Keratinocyte (primary cell): Measurements from ENCODE around the gene SERPINA1. TPM values are rescaled to one million over a fixed set of nuclear protein-coding genes. Genes with fewer than 3 reads are reported as not detected.

Experiments
- DNase-seq: peaks from one replicate; pipeline ENCODE4 v3.0.0-alpha.2; 2011; ENCODE audit warnings: low read depth, missing footprints, low spot score
- FAIRE-seq: peaks from 2 replicates; lab custom pipeline; 2011; peaks lifted over from hg19 to GRCh38; lab: Jason Lieb, UNC
- H2AFZ ChIP-seq: 2 replicates; pipeline ENCODE4 v1.6.0; 2012; ENCODE audit warnings: low read length, control low read depth, inconsistent platforms; ENCODE audit not compliant: control insufficient read depth
- H3K27ac ChIP-seq: 2 replicates; pipeline ENCODE4 v1.5.1; 2011; ENCODE audit warnings: low read length; ENCODE audit not compliant: control insufficient read depth, insufficient read depth
- H3K27me3 ChIP-seq: 3 replicates; pipeline ENCODE4 v1.6.0; 2011; ENCODE audit warnings: low read length; ENCODE audit not compliant: control insufficient read depth, insufficient read depth; ENCODE audit errors: extremely low read depth
- H3K36me3 ChIP-seq, 2 experiments: 2 replicates in 1 of 2; 3 replicates in 1 of 2; pipeline ENCODE4 v1.5.1; 2011; ENCODE audit warnings: low read length in 2 of 2, mild to moderate bottlenecking in 1 of 2; ENCODE audit not compliant: control insufficient read depth in 2 of 2, insufficient read depth in 2 of 2; ENCODE audit errors: extremely low read depth in 1 of 2
- H3K4me1 ChIP-seq: 3 replicates; pipeline ENCODE4 v1.5.1; 2011; ENCODE audit warnings: low read length; ENCODE audit not compliant: control insufficient read depth, insufficient read depth; ENCODE audit errors: extremely low read depth
- H3K4me2 ChIP-seq: 3 replicates; pipeline ENCODE4 v1.6.0; 2011; ENCODE audit warnings: low read depth, low read length; ENCODE audit not compliant: control insufficient read depth, insufficient read depth; ENCODE audit errors: extremely low read depth
- H3K4me3 ChIP-seq, 3 experiments: fragments of 200-600 bp in 1 of 3; sonication (generic) in 1 of 3; 2 replicates in 2 of 3; 3 replicates in 1 of 3; pipeline ENCODE4 v1.5.1; 2011 to 2016; ENCODE audit warnings: low read length in 3 of 3, mild to moderate bottlenecking in 3 of 3, control low read depth in 2 of 3, inconsistent platforms in 1 of 3, low read depth in 1 of 3, mixed read lengths in 1 of 3, mixed run types in 1 of 3, moderate library complexity in 1 of 3; ENCODE audit not compliant: control insufficient read depth in 2 of 3, insufficient read depth in 2 of 3; ENCODE audit errors: extremely low read depth in 1 of 3
- H3K79me2 ChIP-seq: 2 replicates; pipeline ENCODE4 v1.6.0; 2012; ENCODE audit warnings: low read length; ENCODE audit not compliant: control insufficient read depth, insufficient read depth
- H3K9ac ChIP-seq: 3 replicates; pipeline ENCODE4 v1.6.0; 2011; ENCODE audit warnings: low read length; ENCODE audit not compliant: control insufficient read depth, insufficient read depth; ENCODE audit errors: extremely low read depth
- H3K9me1 ChIP-seq: 3 replicates; pipeline ENCODE4 v1.6.0; 2011; ENCODE audit warnings: low read length; ENCODE audit not compliant: control insufficient read depth, insufficient read depth; ENCODE audit errors: extremely low read depth
- H3K9me3 ChIP-seq: 2 replicates; pipeline ENCODE4 v1.5.1; 2012; ENCODE audit warnings: low read depth, low read length; ENCODE audit not compliant: control insufficient read depth
- H4K20me1 ChIP-seq: 3 replicates; pipeline ENCODE4 v1.6.0; 2011; ENCODE audit warnings: low read length; ENCODE audit not compliant: control insufficient read depth, insufficient read depth; ENCODE audit errors: extremely low read depth
- CTCF ChIP-seq, 3 experiments: IDR thresholded peaks in 1 of 3; conservative IDR thresholded peaks in 1 of 3; optimal IDR thresholded peaks in 1 of 3; 2 replicates in 2 of 3; 3 replicates in 1 of 3; pipeline versions ENCODE3 to v1.5.1; 2011; ENCODE audit warnings: low read length in 3 of 3, mild to moderate bottlenecking in 3 of 3, moderate library complexity in 2 of 3, control low read depth in 1 of 3, inconsistent platforms in 1 of 3; ENCODE audit not compliant: insufficient read depth in 2 of 3; ENCODE audit errors: extremely low read depth in 1 of 3
- EZH2 ChIP-seq: IDR thresholded peaks from one replicate; pipeline ENCODE4 v1.6.1; 2012; ENCODE audit warnings: inconsistent platforms, mild to moderate bottlenecking, low read length, moderate library complexity
- dilution Hi-C: fragments of 300-500 bp; cut with MboI; formaldehyde crosslinking; loops from one replicate; pipeline ENCODE4 v1.7.0; 2020; ENCODE audit warnings: low sequenced_read_pairs; ENCODE audit not compliant: extremely low pct_ligation_motif_present
- polyA plus RNA-seq, 5 experiments: library from polyadenylated mRNA; depleted of rRNA in 3 of 5; stranded (reverse) in 3 of 5; stranded (forward) in 1 of 5; unstranded in 1 of 5; fragments of >200 nt; gene quantifications; 1 replicate in 1 of 5; 2 replicates in 3 of 5; 3 replicates in 1 of 5; pipeline versions ENCODE4 v1.2.1 to v1.2.3, GENCODE V29; 2011 to 2012; ENCODE audit warnings: missing spikeins in 2 of 5, low read depth in 1 of 5, low replicate concordance in 1 of 5

Gene SERPINA1
- polyA plus RNA-seq, 1 donor (not counting 4 experiments of a cell fraction or from before 2014, with no cell fraction given): 0.71 TPM

GRCh38 chr14:94397289-94398181 is 9.1 kb upstream of the SERPINA1 start:
- dilution Hi-C loops: no loop called here
- H3K27ac ChIP-seq: no peak overlapping the region
- TF ChIP-seq CTCF (optimal IDR thresholded peaks at IDR 0.05 in 1 of 3, IDR thresholded peaks at IDR 0.05 in 1 of 3, conservative IDR thresholded peaks at IDR 0.05 in 1 of 3; ENCODE audit: extremely low read depth in 1 of 3, insufficient read depth in 2 of 3, low read length in 3 of 3) (no peak), EZH2 (no peak)

GRCh38 chr14:94396628-94397225 is 8.3 kb upstream of the SERPINA1 start:
- dilution Hi-C loops: no loop called here
- H2AFZ ChIP-seq: no peak overlapping the region
- TF ChIP-seq EZH2 (no peak), CTCF (optimal IDR thresholded peaks at IDR 0.05 in 1 of 3, IDR thresholded peaks at IDR 0.05 in 1 of 3, conservative IDR thresholded peaks at IDR 0.05 in 1 of 3; ENCODE audit: extremely low read depth in 1 of 3, insufficient read depth in 2 of 3, low read length in 3 of 3) (no peak)
- no peaks in the 10 kb centered on the region for H3K27me3 ChIP-seq
- H3K9ac ChIP-seq: no peak overlapping the region
- no peaks in the 10 kb centered on the region for H3K9me1 ChIP-seq
- H3K9me3 ChIP-seq: no peaks in the 10 kb centered on the region
- DNase-seq (no peak), FAIRE-seq (no peak)
- H4K20me1 ChIP-seq: no peaks in the 10 kb centered on the region
- H3K79me2 ChIP-seq: no peaks in the 10 kb centered on the region
- no peak overlapping the region for H3K4me2 ChIP-seq
- H3K36me3 ChIP-seq: no peaks in the 10 kb centered on the region
- peaks cover 10% of the 10 kb centered on the region for H3K4me1 ChIP-seq
- H3K4me3 ChIP-seq: no peak overlapping the region
- no peak overlapping the region for H3K27ac ChIP-seq

More at GRCh38 chr14:94397289-94398181, 9.1 kb upstream of the SERPINA1 start:
- no peaks in the 10 kb centered on the region for H3K27me3 ChIP-seq
- no peaks in the 10 kb centered on the region for H3K9me3 ChIP-seq
- DNase-seq: no peak
- H3K4me1 ChIP-seq: peaks cover 10% of the 10 kb centered on the region
- H3K4me2 ChIP-seq: no peak overlapping the region
- H3K36me3 ChIP-seq: no peaks in the 10 kb centered on the region
- no peaks in the 10 kb centered on the region for H3K9me1 ChIP-seq
- no peaks in the 10 kb centered on the region for H3K79me2 ChIP-seq
- H2AFZ ChIP-seq: no peak overlapping the region
- no peaks in the 10 kb centered on the region for H4K20me1 ChIP-seq
- FAIRE-seq: no peak
- H3K4me3 ChIP-seq: no peak overlapping the region
- H3K9ac ChIP-seq: no peak overlapping the region
